T-helper 2 cell treated with Interferon-gamma antibody and Interleukin-4, amounts not matched to agents 5 μg/mL and 100 μg/mL, for 36 hours (primary cell): ENCODE measurements around the gene LRRC4C.
"Not testable (repeated sequence)": the region's sequence is repeated elsewhere in the genome, so short reads cannot be mapped to it uniquely, and the experiment has no call there.

Experiments used
- DNase-seq: peaks from one replicate; pipeline ENCODE4 v3.0.0; 2021; ENCODE audit warnings: low spot score
- H3K27ac Mint-ChIP-seq: one replicate; pipeline ENCODE4 v1.8.0; 2021; ENCODE audit warnings: mild to moderate bottlenecking, mixed read lengths
- H3K27me3 Mint-ChIP-seq: one replicate; pipeline ENCODE4 v1.8.0; 2021; ENCODE audit warnings: low read depth, mixed read lengths
- H3K36me3 Mint-ChIP-seq: one replicate; pipeline ENCODE4 v1.8.0; 2021; ENCODE audit warnings: low read depth, mixed read lengths
- H3K4me1 Mint-ChIP-seq: one replicate; pipeline ENCODE4 v1.8.0; 2021; ENCODE audit warnings: low read depth, mixed read lengths
- H3K4me3 Mint-ChIP-seq: one replicate; pipeline ENCODE4 v1.8.0; 2022; ENCODE audit warnings: mild to moderate bottlenecking, moderate library complexity, mixed read lengths
- H3K9me3 Mint-ChIP-seq: one replicate; pipeline ENCODE4 v1.8.0; 2021; ENCODE audit warnings: mixed read lengths

LRRC4C gene

DNA sequence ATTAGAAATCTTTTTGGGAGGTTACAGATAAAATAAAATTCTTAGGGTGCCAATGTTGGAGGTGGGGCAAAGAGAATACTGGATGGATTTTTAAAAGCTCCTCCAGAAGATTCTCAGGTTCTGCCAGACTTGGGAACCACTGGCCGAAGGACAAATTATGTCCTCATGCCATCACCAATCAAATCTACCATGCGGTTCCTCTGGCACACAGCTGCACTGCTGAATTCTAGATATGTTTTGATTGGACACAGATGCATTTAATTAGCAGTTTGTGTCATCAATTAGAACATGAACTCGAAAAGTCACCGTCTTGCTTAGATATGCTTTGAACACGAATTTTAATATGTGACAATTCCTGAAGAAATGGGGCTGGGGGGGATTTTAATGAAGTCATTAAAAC is 1269.2 kb downstream of the LRRC4C start:
- H3K4me1 Mint-ChIP-seq, result no peaks in the 10 kb centered on the region
- H3K27me3 Mint-ChIP-seq, result no peaks in the 10 kb centered on the region
- no peak for DNase-seq
- no peak overlapping the region for H3K27ac Mint-ChIP-seq
- H3K9me3 Mint-ChIP-seq, result peaks cover 21% of the 10 kb centered on the region
- H3K4me3 Mint-ChIP-seq, result no peak overlapping the region
- H3K36me3 Mint-ChIP-seq, result no peaks in the 10 kb centered on the region

DNA sequence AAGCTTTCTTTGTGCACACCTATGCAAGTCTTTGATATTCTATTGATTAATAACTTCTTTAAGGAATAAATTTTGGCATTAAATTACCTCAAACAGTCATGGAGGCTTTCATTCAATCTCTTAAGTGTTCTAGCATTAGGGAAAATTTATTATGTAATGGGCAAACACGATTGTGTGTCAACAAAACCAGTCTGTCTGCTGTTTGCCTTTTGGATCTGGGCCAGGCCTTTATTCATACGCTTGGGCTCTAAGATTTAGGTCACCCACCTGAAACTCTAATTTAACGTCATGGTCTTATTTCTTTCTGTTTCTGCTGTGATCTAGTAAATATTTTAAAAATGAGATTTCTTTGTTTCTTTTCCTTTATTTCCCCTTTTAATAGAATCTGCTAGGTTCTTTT is 1270.6 kb downstream of the LRRC4C start:
- Mint-ChIP-seq H3K36me3 (no peaks in the 10 kb centered on the region), H3K27ac (no peak overlapping the region), H3K27me3 (no peaks in the 10 kb centered on the region), H3K9me3 (peaks cover 31% of the 10 kb centered on the region), H3K4me1 (no peaks in the 10 kb centered on the region), H3K4me3 (no peak overlapping the region)
- no peak for DNase-seq

DNA sequence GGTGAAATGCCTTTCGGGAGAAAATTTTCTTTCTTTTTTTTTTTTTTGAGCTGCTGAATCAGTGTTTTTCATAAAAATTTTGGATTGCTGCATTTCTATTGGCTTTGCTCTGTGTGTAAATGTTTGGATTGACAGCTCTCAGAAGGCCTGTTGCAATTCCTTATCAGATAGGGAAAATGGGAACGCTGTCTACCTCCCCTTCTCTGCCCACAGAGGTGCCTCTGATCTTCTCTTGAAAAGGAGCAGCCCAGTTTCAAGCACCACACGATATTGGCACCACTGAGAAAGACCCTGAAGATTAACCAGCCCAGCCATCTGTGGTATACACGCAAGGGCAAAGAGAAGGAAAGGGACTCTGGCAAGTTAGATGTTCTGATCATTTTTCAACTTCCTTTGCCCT is 1272.2 kb downstream of the LRRC4C start:
- Mint-ChIP-seq H3K27ac (no peak overlapping the region), H3K36me3 (no peaks in the 10 kb centered on the region), H3K4me3 (no peak overlapping the region), H3K9me3 (peaks cover 31% of the 10 kb centered on the region), H3K4me1 (no peaks in the 10 kb centered on the region), H3K27me3 (no peaks in the 10 kb centered on the region)
- DNase-seq, result no peak

DNA sequence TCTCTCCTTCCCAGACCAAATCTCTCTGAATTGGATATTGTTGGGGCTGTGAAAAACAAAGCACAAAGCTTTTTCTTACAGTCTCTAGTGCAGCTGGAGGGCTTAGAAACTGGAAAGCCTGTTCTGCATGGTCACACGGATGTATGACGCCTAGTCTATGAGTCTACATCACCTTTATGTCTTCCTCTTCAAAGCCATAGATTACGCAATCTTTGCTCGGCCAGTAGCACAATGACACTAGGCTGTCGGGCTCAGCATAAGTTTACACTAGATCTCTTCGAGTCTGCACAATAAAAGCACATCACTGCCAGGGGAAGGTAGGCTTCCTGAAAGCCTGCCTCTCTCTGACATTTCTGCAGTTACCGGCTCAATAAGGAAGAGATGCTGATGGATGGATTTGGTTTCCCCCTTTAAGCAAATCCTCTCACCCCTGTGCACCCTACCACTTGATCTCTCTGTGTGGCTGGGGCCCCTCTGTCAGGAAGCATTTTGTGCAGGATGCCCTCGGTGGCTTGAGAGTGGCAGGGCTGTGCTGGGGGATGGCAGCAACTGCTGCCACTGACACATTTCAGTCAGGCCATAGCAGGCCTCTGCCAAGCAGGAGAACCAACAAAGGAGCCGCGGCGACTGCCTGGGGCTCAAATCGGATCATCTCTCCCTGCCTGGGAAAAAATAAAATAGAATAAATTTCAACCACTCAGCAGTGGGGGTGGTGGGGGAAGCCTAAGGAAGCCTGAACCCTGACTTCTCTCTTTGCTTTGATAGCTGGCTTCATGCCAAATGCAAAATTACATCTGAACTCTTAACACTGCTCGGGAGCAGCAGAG is 1272.8 kb downstream of the LRRC4C start:
- H3K27me3 Mint-ChIP-seq, result no peaks in the 10 kb centered on the region
- DNase-seq, result no peak
- H3K4me3 Mint-ChIP-seq, result no peak overlapping the region
- no peaks in the 10 kb centered on the region for H3K4me1 Mint-ChIP-seq
- no peaks in the 10 kb centered on the region for H3K36me3 Mint-ChIP-seq
- peaks cover 31% of the 10 kb centered on the region for H3K9me3 Mint-ChIP-seq
- no peak overlapping the region for H3K27ac Mint-ChIP-seq

DNA sequence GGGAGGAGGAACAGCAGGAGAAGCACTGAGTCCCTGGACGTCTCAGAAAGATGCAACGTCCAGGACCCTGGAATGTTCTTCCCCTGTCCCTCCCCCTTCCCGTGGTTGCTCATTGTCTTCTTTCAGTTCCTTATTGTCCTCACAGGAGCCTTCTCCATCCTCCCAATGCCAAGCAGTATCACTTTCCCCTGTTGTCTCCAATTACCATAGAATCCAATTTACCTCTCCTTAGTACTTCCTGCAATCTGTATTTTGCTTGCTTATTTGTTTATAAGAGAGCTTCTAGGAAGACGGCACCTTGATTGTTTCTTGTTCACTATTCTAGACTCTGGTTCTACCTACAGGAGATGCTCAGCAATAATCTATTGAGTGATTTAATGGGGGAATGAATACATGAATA is 1273.7 kb downstream of the LRRC4C start:
- Mint-ChIP-seq H3K27me3 (no peaks in the 10 kb centered on the region), H3K4me3 (no peak overlapping the region), H3K9me3 (peaks cover 31% of the 10 kb centered on the region), H3K36me3 (no peaks in the 10 kb centered on the region), H3K4me1 (no peaks in the 10 kb centered on the region), H3K27ac (no peak overlapping the region)
- no peak for DNase-seq

DNA sequence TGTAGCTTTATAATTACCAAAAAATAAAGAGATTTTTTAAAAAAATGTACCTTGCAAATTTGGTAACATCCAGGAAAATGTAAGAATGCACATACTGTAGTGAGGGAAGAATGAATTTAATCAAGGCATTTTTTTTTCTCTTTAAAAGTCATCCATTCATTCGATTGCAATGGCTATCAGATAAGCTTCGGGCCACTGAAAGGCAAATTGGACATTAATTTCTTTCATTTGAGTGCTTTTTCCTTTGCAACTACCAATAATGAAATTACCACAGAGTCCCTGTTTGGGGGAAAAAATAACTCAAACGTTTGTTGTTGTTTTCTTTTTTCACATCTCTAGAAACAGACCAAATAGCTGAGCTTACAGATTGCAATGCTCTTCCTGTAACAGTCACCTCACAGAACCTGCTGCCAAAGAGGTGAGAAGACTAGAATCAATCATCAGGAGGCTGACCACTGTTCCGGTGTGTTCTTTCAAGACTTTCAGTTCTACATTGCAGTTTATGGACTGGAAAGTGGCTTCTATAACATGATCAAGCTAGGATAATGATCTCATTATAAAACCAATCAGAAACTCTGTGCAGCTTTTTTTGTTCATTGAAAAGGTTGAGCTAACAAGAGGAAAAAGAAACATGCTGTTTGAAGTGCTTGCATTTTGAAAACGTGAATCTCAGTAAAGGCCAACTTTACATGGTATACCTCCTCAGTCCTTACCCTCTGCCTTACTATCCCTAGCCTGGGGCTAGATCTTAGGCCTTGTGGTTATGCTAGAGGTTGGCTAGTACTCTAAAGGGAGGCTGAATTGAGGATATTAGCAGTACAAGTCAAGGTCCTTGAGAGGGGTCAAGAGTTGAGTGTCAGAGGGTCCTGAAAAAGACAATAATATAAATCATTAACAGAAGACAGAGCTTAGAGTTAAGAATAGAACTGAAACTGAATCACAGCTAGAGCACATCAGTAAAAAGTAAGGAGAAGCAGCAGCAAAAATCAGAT is 1276.1 kb downstream of the LRRC4C start:
- no peak overlapping the region for H3K4me3 Mint-ChIP-seq
- H3K36me3 Mint-ChIP-seq, result no peaks in the 10 kb centered on the region
- H3K4me1 Mint-ChIP-seq, result no peaks in the 10 kb centered on the region
- DNase-seq, result no peak
- H3K27ac Mint-ChIP-seq, result no peak overlapping the region
- no peaks in the 10 kb centered on the region for H3K27me3 Mint-ChIP-seq
- H3K9me3 Mint-ChIP-seq, result peaks cover 43% of the 10 kb centered on the region

DNA sequence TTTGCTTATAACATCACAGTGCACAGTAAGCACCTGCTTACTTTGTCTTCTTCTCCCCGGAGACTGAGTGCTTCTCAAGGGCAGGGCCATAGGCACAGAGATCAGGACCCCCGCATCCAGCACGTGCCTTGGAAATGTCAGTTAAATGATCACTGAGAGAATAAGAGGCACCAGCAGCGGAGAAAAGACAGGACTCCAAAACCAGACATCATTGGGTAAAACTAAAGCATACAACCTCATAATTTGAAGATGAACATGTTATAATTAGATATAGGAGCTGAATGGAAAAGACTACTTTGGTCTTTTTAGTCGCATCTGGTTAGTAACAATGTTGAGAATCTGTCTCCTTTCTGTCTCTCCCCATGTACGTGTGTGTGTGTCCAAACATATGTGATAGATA is 1279.9 kb downstream of the LRRC4C start:
- DNase-seq, result no peak
- Mint-ChIP-seq H3K27me3 (no peaks in the 10 kb centered on the region), H3K4me1 (no peaks in the 10 kb centered on the region), H3K27ac (no peak overlapping the region), H3K4me3 (no peak overlapping the region), H3K36me3 (no peaks in the 10 kb centered on the region), H3K9me3 (peaks cover 40% of the 10 kb centered on the region)

DNA sequence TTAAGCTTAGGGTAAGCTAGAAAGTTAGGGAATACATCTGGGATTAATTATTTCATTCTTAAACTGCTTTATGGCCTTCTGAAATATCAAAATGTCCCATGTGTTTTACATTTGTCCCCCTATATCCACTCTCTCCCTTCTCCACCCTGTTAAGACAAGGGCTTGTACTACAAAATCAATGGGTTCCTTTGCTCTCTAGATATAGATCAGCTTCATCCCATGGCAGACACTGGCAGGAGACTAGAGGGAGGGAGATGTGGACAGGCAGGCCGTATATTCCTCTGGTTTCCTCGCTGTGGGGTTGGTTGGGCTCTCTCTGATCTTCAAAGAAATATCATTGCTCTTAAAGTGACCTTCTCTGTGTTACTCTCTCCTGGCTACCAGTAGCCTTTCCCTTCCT is 1281.0 kb downstream of the LRRC4C start:
- H3K9me3 Mint-ChIP-seq, result peaks cover 36% of the 10 kb centered on the region
- H3K4me1 Mint-ChIP-seq, result no peaks in the 10 kb centered on the region
- no peak overlapping the region for H3K4me3 Mint-ChIP-seq
- DNase-seq, result no peak
- no peak overlapping the region for H3K27ac Mint-ChIP-seq
- no peaks in the 10 kb centered on the region for H3K27me3 Mint-ChIP-seq
- no peaks in the 10 kb centered on the region for H3K36me3 Mint-ChIP-seq

DNA sequence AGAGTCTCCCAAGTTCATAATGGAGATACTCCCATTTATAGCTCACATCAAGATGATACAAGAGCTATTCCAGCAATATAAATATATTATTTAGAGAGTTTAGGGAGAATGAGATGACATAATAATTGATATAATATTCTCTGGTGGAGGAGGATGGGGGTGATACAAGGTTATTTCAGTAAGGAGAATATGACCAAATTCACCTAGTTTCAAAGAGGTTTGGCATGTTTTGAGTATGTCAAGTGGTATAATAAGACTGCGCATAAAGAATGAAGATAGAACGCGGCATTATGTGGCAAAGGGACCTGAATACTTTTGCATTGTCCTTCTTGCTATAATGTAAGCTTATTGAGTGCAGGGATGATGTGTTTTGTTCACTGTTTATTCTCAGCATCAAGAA is 1283.5 kb downstream of the LRRC4C start:
- Mint-ChIP-seq H3K27ac (no peak overlapping the region), H3K9me3 (peaks cover 39% of the 10 kb centered on the region), H3K4me1 (no peaks in the 10 kb centered on the region), H3K36me3 (no peaks in the 10 kb centered on the region), H3K4me3 (no peak overlapping the region), H3K27me3 (no peaks in the 10 kb centered on the region)
- no peak for DNase-seq

DNA sequence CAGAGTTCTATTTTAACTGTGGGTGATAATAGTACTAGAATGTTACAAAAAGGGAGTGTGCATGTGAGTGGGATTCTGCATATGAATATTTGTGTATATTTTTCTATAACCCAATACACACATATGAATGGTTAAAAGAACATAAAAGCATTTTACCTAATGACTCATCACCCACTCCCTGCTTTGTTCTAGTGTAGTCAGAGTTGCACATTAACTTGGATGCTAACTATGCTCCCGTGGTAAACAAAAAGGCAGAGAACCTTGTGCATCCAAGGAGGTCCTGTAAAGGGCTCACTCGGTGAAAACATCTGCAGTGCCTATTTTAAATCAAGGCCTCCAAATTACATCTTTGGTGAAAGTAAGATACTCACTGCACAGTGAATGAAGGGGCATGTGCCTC is 1289.4 kb downstream of the LRRC4C start:
- no peaks in the 10 kb centered on the region for H3K27me3 Mint-ChIP-seq
- no peak overlapping the region for H3K4me3 Mint-ChIP-seq
- no peaks in the 10 kb centered on the region for H3K4me1 Mint-ChIP-seq
- H3K36me3 Mint-ChIP-seq, result no peaks in the 10 kb centered on the region
- DNase-seq, result no peak
- no peak overlapping the region for H3K27ac Mint-ChIP-seq
- peaks cover 30% of the 10 kb centered on the region for H3K9me3 Mint-ChIP-seq

DNA sequence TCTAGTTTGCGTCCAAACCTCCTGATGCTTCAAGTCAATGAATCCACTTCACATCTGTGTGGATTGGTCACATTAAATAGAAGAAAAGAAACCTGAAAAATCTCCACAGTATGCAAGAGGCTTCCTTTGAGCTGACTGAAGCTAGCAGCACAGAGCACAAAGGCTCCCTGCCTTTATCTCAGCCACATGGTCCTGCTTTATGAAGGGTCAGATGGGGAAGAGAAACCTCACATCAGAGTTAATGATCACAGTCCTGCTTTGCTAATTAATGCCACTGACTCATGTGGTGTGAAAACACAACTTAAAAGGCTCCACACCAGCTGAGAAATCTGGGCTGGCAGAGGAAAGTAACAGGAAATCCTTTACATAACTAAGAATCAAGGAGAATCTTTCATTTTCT is 1291.0 kb downstream of the LRRC4C start:
- Mint-ChIP-seq H3K4me3 (no peak overlapping the region), H3K27me3 (no peaks in the 10 kb centered on the region), H3K27ac (no peak overlapping the region), H3K9me3 (peaks cover 25% of the 10 kb centered on the region), H3K4me1 (no peaks in the 10 kb centered on the region), H3K36me3 (no peaks in the 10 kb centered on the region)
- no peak for DNase-seq

DNA sequence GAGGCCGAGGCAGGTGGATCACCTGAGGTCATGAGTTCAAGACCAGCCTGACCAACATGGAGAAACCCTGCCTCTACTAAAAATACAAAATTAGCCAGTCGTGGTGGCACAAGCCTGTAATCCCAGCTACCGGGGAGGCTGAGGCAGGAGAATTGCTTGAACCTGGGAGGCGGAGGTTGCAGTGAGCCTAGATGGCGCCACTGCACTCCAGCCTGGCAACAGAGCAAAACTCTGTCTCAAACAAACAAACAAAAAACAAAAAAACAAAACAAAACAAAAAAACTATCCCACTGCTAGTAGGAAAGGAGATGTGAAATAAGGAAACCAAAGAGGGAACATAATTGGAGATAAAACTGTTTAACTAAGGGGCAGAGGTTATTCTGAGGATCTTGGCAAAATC is 1291.6 kb downstream of the LRRC4C start:
- H3K4me3 Mint-ChIP-seq, H3K27me3 Mint-ChIP-seq, H3K36me3 Mint-ChIP-seq, DNase-seq, H3K27ac Mint-ChIP-seq, H3K4me1 Mint-ChIP-seq: not testable (repeated sequence)
- H3K9me3 Mint-ChIP-seq, result peaks cover 28% of the 10 kb centered on the region

DNA sequence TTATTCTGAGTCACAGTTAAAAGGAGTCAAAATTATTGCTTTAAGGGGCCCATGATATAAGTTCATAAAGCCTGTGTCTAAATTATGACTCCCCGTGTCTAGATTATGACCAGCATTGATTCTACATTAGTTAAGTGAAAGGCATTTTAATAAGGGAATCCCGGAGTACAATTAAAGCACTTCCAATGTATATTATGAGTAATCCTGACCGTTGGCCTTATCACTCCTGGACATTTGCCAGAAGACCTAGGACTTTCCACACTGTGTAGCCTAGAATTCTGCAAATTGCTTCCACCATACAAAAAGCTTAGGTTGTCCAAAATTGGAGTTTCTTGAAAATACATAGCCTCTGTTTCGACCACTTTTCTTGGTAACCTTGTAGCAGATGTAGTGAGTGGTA is 1292.6 kb downstream of the LRRC4C start:
- H3K4me3 Mint-ChIP-seq, result no peak overlapping the region
- H3K27me3 Mint-ChIP-seq, result no peaks in the 10 kb centered on the region
- no peaks in the 10 kb centered on the region for H3K36me3 Mint-ChIP-seq
- DNase-seq, result no peak
- no peaks in the 10 kb centered on the region for H3K4me1 Mint-ChIP-seq
- no peak overlapping the region for H3K27ac Mint-ChIP-seq
- H3K9me3 Mint-ChIP-seq, result peaks cover 29% of the 10 kb centered on the region
